GM10266 (cell line): Measurements from ENCODE around the gene PDE6D.

Experiments used
- DNase-seq: peaks from one replicate; pipeline ENCODE4 v3.0.0; 2012; ENCODE audit errors: extremely low spot score
- CTCF ChIP-seq: IDR thresholded peaks from 2 replicates; pipeline ENCODE4 v1.5.1; 2012; ENCODE audit warnings: mild to moderate bottlenecking, low read depth; ENCODE audit not compliant: control insufficient read depth, insufficient read depth; ENCODE audit errors: missing control alignments

PDE6D gene

GRCh38 chr2:231722721-231723307, 58.3 kb downstream of the PDE6D start:
- DNase-seq: no peak
- no peak for TF ChIP-seq CTCF

- peak; percentile 16 for TF ChIP-seq CTCF
- peak; percentile 62 for DNase-seq
Measured at GRCh38 chr2:231720987-231721966, 59.8 kb downstream of the PDE6D start.

- no peak for TF ChIP-seq CTCF
- no peak for DNase-seq
Measured at GRCh38 chr2:231720292-231720986, 60.6 kb downstream of the PDE6D start.

- DNase-seq: no peak
- TF ChIP-seq CTCF: no peak
Measured at GRCh38 chr2:231718799-231719198, 62.3 kb downstream of the PDE6D start.

- TF ChIP-seq CTCF: no peak
- DNase-seq: peak; percentile 88
Measured at GRCh38 chr2:231717281-231718171, 63.6 kb downstream of the PDE6D start.

- no peak for DNase-seq
- TF ChIP-seq CTCF: no peak
Measured at GRCh38 chr2:231716666-231717280, 64.3 kb downstream of the PDE6D start.
